ENCODE data around the gene TMEM181. TPM values are rescaled to one million over a fixed set of nuclear protein-coding genes. Genes with fewer than 3 reads are reported as not detected.
"Not testable (repeated sequence)": the region's sequence is repeated elsewhere in the genome, so short reads cannot be mapped to it uniquely, and the experiment has no call there.

The TMEM181 gene
- total RNA-seq, 2 donors from 2014 or later = 24.1 to 30.4 TPM

- peak; percentile 92 for DNase-seq (ENCODE audit: low spot score)
- intact Hi-C loops (cut with DNase I) = no loop called here
Measured at GRCh38 chr6:158536084-158536890, 23.6 kb upstream of the TMEM181 start.

GRCh38 chr6:158536891-158537798 is 22.7 kb upstream of the TMEM181 start:
- intact Hi-C loops (cut with DNase I) = no loop called here
- DNase-seq (ENCODE audit: low spot score) = peak; percentile 77

GRCh38 chr6:158538741-158539140 is 21.1 kb upstream of the TMEM181 start:
- peak; percentile 22 for DNase-seq (ENCODE audit: low spot score)
- intact Hi-C loops (cut with DNase I) = no loop called here

GRCh38 chr6:158539413-158539812 is 20.5 kb upstream of the TMEM181 start:
- intact Hi-C loops (cut with DNase I) = no loop called here
- no peak for DNase-seq (ENCODE audit: low spot score)

GRCh38 chr6:158539881-158540280 is 20.0 kb upstream of the TMEM181 start:
- no peak for DNase-seq (ENCODE audit: low spot score)
- intact Hi-C loops (cut with DNase I) = no loop called here

- intact Hi-C loops (cut with DNase I) = no loop called here
Measured at GRCh38 chr6:158543606-158544185, 16.2 kb upstream of the TMEM181 start.

GRCh38 chr6:158544428-158544827 is 15.5 kb upstream of the TMEM181 start:
- peak; percentile 76 for DNase-seq (ENCODE audit: low spot score)
- intact Hi-C loops (cut with DNase I) = no loop called here

More at GRCh38 chr6:158543606-158544185, 16.2 kb upstream of the TMEM181 start:
- peak; percentile 60 for DNase-seq (ENCODE audit: low spot score)

GRCh38 chr6:158545043-158545966 is 14.6 kb upstream of the TMEM181 start:
- intact Hi-C loops (cut with DNase I) = no loop called here
- DNase-seq (ENCODE audit: low spot score) = peak; percentile 78

GRCh38 chr6:158548418-158549161 is 11.3 kb upstream of the TMEM181 start:
- intact Hi-C loops (cut with DNase I) = no loop called here

GRCh38 chr6:158552055-158552795 is 7.7 kb upstream of the TMEM181 start:
- intact Hi-C loops (cut with DNase I) = no loop called here
- no peak for DNase-seq (ENCODE audit: low spot score)

More at GRCh38 chr6:158548418-158549161, 11.3 kb upstream of the TMEM181 start:
- peak; percentile 35 for DNase-seq (ENCODE audit: low spot score)

- intact Hi-C loops (cut with DNase I) = no loop called here
- peak; percentile 6 for DNase-seq (ENCODE audit: low spot score)
Measured at GRCh38 chr6:158552796-158553138, 7.1 kb upstream of the TMEM181 start.

- intact Hi-C loops (cut with DNase I) = no loop called here
- no peak for DNase-seq (ENCODE audit: low spot score)
Measured at GRCh38 chr6:158554611-158555361, 5.1 kb upstream of the TMEM181 start.

GRCh38 chr6:158556113-158556512 is 3.8 kb upstream of the TMEM181 start:
- DNase-seq (ENCODE audit: low spot score) = peak; percentile 13
- intact Hi-C loops (cut with DNase I) = no loop called here

- DNase-seq (ENCODE audit: low spot score); intact Hi-C loops (cut with DNase I): not testable (repeated sequence)
Measured at GRCh38 chr6:158557110-158557509, 2.8 kb upstream of the TMEM181 start.

- intact Hi-C loops (cut with DNase I) = no loop called here
- DNase-seq (ENCODE audit: low spot score) = no peak
Measured at GRCh38 chr6:158557927-158558326, 2.0 kb upstream of the TMEM181 start.

- no peak for DNase-seq (ENCODE audit: low spot score)
- intact Hi-C loops (cut with DNase I) = no loop called here
Measured at GRCh38 chr6:158558415-158559306, 1.2 kb upstream of the TMEM181 start.

All from posterior vena cava (tissue), 2 donors.